GM10847 (cell line): ENCODE measurements around the gene CADPS.

ENCODE experiments used
- POLR2A ChIP-seq: IDR thresholded peaks from 2 replicates; pipeline ENCODE4 v1.6.1; 2011; ENCODE audit not compliant: insufficient read length; ENCODE audit errors: extremely low read depth

The CADPS gene

GRCh38 chr3:62832553-62832952 is 42.7 kb downstream of the CADPS start:
- TF ChIP-seq POLR2A = no peak

GRCh38 chr3:62830727-62831322 is 44.4 kb downstream of the CADPS start:
- no peak for TF ChIP-seq POLR2A

GRCh38 chr3:62827550-62827949 is 47.7 kb downstream of the CADPS start:
- no peak for TF ChIP-seq POLR2A

GRCh38 chr3:62824965-62825592 is 50.1 kb downstream of the CADPS start:
- TF ChIP-seq POLR2A = no peak

GRCh38 chr3:62823461-62824050 is 51.7 kb downstream of the CADPS start:
- TF ChIP-seq POLR2A = no peak

GRCh38 chr3:62822905-62823304 is 52.3 kb downstream of the CADPS start:
- TF ChIP-seq POLR2A = no peak

- no peak for TF ChIP-seq POLR2A
These were observed 56.9 kb downstream of the CADPS start for GRCh38 chr3:62818347-62818746.

GRCh38 chr3:62817678-62818077 is 57.5 kb downstream of the CADPS start:
- no peak for TF ChIP-seq POLR2A

GRCh38 chr3:62815981-62816380 is 59.2 kb downstream of the CADPS start:
- no peak for TF ChIP-seq POLR2A

GRCh38 chr3:62812631-62813030 is 62.6 kb downstream of the CADPS start:
- TF ChIP-seq POLR2A = no peak

- TF ChIP-seq POLR2A = no peak
These were observed 64.1 kb downstream of the CADPS start for GRCh38 chr3:62811119-62811518.

GRCh38 chr3:62809369-62809768 is 65.8 kb downstream of the CADPS start:
- no peak for TF ChIP-seq POLR2A

- TF ChIP-seq POLR2A = no peak
These were observed 69.5 kb downstream of the CADPS start for GRCh38 chr3:62805580-62806277.

- TF ChIP-seq POLR2A = no peak
These were observed 70.1 kb downstream of the CADPS start for GRCh38 chr3:62805106-62805505.

GRCh38 chr3:62803276-62803675 is 71.9 kb downstream of the CADPS start:
- TF ChIP-seq POLR2A = no peak

GRCh38 chr3:62798000-62798399 is 77.2 kb downstream of the CADPS start:
- TF ChIP-seq POLR2A = no peak
